ENCODE data around the gene B3GNT4.
"Not testable (repeated sequence)": the region's sequence is repeated elsewhere in the genome, so short reads cannot be mapped to it uniquely, and the experiment has no call there.

Gene B3GNT4

GRCh38 chr12:122189626-122190475 is 13.7 kb upstream of the B3GNT4 start:
- no peak for DNase-seq

- DNase-seq = peak; percentile 68
Observed at GRCh38 chr12:122190842-122191668, 12.5 kb upstream of the B3GNT4 start.

DNA sequence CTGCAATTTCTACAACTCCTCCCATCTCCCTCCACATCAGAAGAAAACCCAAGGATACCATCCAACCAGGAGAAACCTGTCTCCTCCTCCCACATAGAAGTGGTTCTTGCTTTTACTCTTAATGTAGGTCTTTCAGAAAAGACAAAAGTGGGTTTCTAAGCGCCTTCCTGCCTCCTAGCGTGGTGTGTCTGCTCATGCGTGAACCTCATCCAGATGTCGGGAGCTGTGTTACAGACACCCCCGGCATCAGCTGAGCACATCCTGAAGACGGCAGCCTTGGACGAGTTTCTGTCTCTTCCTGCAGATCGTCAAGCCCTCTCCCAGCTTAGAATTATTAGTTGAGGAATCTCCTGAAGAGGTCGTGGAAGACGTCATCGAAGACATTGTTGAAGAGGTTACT is 11.1 kb upstream of the B3GNT4 start:
- DNase-seq = no peak

DNA sequence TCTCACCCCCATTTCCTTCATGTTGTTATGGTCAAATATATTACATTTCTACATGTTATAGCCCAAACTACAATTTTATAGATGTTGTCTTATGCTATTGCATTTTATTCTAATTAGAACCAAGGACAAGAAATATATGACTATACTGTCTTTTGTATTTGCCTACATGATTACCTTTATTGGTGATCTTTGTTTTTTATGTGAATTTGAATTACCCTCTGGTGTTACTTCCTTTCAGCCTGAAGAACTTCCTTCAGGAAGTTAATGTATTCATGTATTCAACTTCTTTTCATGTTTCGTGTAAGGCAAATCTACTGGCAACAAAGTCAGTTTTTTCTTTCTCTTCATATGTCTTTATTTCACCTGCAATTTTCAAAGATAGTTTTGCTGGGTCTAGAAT is 8.7 kb upstream of the B3GNT4 start:
- no peak for DNase-seq

- no peak for DNase-seq
Observed at GRCh38 chr12:122195405-122195804, 8.1 kb upstream of the B3GNT4 start.

DNA sequence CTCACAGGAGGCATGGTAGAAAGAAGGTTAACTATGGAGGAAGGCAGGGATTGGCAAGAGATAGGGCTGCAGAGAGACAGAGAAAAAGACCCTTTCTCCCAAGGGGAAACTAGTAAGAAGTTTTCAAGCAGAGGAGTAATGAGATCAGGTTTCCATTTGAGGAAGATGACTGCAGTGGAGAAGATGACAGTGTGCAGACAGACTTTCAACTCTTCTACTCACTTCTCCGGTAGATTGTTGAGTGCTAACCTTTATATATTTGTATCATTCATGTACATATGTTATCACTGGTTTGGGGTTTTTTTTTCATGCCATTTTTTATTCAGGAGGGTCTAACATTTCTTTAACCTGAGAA is 5.9 kb upstream of the B3GNT4 start:
- DNase-seq = no peak

DNA sequence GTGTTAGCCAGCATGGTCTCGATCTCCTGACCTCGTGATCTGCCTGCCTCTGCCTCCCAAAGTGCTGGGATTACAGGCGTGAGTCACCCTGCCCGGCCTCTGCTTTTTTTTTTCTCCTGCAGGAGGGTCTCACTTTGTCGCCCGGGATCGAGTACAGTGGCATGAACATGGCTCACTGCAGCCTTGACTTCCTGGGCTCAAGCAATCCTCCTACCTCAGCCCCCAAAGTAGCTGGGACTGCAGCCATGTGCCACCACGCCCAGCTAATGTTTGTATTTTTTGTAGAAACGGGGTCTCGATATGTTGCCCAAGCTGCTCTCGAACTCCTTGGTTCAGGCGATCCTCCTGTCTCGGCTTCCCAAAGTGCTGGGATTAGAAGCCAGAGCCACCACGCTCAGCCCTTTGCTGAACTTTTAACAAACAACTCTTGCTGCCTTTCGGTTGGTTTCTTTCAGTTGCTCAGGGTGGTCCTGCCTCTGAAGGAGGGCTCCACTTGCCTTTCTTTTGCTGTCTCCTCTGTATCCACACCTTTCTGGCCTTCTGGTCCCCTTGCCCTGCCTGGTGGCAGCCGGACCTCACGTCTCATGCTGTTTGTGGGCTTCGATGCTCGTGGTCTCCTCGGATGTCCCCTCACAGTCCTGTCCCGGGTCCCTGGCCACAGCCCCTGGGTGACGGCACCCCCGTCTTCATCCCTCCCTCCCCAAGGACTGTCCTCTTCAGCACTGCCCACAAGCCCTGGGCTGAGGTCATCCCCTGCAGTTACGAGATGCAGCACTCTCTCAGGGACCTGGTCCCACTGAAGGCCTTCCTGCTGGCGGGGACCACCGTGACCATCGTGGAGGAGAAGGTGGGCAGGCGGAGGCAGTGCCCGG is 3.8 kb upstream of the B3GNT4 start:
- DNase-seq = no peak

DNA sequence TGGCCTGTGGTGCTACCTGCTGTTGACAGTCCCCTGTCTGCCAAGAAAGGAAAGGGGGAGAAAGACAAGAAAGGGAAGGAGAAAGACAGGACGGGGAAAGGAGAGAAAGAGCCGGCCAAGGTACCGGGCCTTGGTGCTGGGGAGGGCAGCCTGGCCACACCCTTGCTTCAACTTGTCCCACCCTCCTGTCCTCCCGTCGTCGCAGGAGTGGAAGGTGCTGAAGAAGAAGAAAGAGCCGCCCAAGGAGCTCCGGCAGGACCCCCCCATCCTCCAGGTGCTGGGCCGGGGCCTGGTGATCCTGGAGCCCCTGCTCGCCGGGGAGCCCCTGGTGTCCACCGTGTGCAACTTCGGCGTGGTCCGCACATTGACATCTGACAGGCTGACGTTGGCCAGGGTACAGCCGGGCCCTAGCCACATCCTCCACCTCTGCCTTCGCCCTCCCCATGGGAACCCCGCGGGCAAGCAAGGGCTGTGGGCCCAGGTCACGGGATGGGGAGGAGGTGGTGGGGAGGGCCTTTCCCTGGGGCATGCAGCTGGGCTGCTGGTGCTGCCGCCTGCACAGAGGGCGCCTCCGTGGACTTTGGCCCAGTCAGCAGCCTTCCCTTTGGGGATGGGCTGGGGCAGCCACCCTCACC is 2.9 kb upstream of the B3GNT4 start:
- DNase-seq = no peak

- DNase-seq = no peak
Observed at GRCh38 chr12:122201381-122201780, 2.1 kb upstream of the B3GNT4 start.

GRCh38 chr12:122202017-122202416 is 1.5 kb upstream of the B3GNT4 start:
- no peak for DNase-seq

- DNase-seq = not testable (repeated sequence)
Observed at GRCh38 chr12:122202811-122203210, 698 bp upstream of the B3GNT4 start.

DNA sequence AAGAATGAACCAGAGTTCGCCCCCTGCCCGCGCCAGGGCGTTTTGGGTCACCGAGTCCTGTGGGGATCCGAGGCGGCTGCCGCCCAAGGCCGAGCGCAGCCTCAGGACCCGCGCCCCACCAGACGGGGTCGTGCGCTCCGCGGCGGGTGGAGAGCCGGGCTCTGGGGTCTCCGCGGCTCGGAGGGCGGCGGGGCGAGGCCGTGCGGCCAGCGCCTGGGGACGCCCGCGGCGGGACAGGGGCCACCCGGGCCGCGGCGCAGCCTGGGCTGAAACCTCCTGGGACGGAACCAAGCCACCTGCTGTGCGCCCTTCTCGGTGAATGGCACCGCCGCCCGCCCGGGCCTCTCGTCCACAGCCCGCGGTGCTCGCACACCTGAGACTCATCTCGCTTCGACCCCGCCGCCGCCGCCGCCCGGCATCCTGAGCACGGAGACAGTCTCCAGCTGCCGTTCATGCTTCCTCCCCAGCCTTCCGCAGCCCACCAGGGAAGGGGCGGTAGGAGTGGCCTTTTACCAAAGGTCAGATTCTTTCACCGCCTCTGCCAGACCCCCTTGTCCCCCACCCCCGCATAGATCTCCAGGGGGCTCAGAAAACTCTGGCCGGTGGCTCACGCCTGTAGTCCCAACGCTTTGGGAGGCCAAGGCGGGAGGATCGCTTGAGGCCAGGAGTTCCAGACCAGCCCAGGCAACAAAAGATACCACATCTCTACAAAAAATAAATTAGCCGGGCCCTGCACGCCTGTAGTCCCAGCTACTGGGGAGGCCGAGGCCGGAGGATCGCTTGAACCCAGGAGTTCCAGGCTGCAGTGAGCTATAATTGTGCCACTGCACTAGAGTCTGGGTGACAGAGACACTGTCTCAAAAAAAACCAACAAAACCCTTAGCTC is 901 bp downstream of the B3GNT4 start:
- DNase-seq = peak; percentile 34

DNA sequence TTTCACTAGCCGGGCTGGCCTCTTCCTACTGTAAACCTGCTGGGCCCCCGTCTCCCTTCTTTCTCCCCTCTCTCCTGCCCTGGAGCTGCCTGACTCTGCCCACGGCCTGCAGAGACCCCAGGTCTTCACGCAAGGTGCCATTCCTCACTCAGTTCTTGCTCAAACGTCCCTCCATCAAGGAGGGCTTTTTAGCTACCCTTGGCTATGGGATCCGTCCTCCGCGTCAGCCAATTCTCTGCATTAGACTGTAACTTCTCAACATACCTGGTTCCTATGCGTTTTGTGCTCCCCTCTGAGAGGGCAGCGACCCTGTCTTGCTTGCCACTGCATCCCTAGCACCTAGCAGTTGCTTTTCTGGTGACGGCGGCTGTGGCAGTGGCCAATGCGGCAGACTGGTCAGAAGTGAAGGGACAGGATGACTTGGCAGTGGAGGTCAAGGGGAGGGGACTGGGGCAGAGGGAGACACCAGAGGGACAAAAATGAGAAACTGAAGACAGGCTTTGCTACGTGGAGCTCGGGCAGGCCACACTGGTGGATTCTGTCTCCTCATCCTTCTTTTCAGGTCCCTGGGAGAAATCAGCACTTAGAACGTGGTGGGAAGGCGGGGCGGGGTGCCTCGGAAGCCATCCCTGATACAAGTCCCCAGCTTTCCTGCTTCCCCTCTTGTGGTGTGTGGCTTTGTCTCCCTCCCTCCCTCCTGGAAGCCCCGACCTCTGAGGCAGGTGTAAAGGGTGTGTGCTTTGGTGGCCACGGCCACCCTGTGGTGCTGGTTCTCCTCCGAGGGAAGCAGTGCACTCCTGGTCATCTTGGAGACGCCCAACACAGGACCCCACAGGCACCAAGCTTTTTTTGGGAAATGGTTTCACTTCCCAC is 1.8 kb downstream of the B3GNT4 start:
- DNase-seq = no peak

- no peak for DNase-seq
Observed at GRCh38 chr12:122206111-122206881, 2.8 kb downstream of the B3GNT4 start.

GRCh38 chr12:122206976-122207375 is 3.5 kb downstream of the B3GNT4 start:
- DNase-seq = no peak

- no peak for DNase-seq
Observed at GRCh38 chr12:122207391-122207790, 3.9 kb downstream of the B3GNT4 start.

GRCh38 chr12:122208073-122208820 is 4.7 kb downstream of the B3GNT4 start:
- DNase-seq = no peak

DNA sequence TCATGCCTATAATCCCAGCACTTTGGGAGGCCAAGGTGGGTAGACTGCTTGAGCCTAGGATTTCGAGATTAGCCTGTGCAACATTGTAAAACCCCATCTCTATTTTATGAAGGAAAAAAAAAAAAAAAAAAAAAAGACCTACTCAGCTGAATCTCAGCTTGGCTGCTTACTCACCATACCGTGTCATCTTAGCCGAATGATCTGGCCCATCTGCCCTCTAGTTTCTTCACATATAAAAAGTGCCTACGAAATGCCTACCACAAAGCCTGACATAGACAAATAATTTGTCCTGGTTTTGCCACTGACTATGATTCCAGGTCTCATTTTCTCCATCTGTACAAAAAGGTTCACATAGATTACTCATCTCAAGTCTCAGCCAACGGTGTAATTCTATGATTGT is 12.3 kb downstream of the B3GNT4 start:
- DNase-seq = no peak

- no peak for DNase-seq
Observed at GRCh38 chr12:122216445-122216844, 12.9 kb downstream of the B3GNT4 start.
